Stimulated activated CD4-positive, alpha-beta T cell treated with anti-CD3 and anti-CD28 coated beads, Interleukin-4, amount 100 ng/mL, for 1 hour (primary cell): ENCODE results near the gene NAA15.
A peak's percentile ranks its signal among the peaks of the same experiment; 100 is the strongest.
"Not testable (repeated sequence)": the region's sequence is repeated elsewhere in the genome, so short reads cannot be mapped to it uniquely, and the experiment has no call there.

Experiments
- DNase-seq: peaks from one replicate; pipeline ENCODE4 v3.0.0-alpha.2; 2020

Gene NAA15

DNA sequence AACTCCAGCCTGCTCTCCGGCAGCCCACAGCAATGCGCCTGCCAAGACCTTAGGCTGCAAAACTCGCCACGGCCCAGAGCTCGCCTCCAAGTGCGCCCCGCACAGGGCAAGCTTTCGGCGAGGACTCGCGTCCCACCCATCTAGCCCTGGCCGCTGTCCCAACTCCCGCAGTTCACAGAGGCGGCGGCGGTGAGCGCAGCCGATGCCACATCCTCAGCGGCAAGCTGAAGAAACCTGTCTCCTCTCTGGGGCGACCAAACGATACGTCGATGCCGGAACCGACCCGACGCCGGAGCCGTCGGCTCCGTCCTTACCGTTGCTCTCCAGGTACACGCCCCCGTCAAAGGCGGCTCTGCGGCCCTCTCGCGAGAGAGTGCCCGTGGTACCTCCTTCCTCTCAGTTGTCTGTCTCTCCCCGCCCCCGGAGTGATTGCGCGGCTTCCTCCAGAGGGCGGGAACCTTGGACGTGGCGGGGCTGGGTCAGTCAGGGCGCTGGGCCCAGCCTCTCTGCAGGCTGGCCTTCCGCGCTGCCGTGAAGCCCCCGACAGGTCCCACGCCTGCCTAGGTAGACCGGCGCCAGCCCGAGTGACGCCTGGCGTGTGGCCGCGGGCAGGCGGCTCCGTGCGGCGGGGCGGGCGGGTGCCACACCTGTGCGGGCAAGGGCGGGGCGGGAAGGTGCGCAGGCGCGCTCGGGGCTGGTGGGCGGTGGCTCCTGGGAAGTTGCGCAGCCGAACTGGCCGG, 152.2 kb downstream of the NAA15 start:
- DNase-seq: peak; percentile 96

DNA sequence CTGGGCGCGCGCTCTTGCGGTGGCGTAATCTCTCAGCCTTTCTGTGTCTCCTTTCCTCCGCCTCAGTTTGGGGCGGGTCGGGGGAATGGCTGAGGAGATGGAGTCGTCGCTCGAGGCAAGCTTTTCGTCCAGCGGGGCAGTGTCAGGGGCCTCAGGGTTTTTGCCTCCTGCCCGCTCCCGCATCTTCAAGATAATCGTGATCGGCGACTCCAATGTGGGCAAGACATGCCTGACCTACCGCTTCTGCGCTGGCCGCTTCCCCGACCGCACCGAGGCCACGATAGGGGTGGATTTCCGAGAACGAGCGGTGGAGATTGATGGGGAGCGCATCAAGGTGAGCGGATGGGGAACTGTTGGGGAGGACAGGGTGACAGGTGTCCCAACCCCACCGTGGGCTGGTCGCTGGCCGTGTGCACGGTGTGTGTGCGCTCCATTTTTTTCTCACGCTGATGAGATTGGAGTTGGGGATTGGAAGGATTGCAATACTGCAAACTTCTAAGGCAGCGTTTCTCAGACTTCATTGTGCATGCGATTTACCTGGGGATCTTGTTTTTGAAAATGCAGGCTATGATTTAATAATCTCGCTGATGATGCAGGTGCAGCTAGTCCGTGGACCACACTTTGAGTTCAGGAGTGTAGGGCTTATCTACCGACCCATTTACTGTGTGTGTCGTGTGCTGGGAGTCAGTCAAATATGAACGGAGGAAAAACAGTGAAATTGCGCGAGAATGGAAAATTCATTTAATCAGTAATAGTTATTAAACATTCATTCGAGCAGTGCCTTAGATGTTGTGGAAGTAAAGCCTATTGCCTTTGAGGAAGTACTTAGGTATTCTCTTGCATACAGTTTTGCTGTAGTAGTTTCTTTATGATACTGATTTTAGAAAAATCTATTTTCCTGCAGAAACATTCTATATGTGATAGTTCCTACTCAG, 153.1 kb downstream of the NAA15 start, which contains the start of gene RAB33B:
Gene RAB33B, plus strand, starts transcription at position 11 of the 935 bp plus-strand sequence. Its CDS starts 75 bp downstream, at position 86.
- DNase-seq: no peak

DNA sequence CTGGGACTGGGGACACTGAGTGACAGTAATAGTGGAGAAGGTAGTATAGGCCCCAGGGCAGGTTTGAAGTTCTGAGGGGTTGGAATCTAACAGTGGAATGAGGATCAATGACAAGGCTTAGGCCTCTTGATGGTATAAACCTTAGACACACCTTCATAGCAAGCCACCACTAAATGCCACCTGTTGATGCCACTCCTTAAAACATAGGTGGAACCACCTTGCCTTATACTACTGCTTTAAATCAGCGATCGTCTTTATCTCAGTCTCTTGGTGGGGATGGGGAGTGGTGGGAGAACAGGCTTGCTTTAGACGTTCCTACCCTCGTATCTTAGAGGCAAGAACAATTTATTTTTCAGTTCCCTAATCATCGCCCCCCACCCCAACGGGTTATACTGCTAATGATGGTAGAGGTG, 153.8 kb downstream of the NAA15 start:
- no peak for DNase-seq

DNA sequence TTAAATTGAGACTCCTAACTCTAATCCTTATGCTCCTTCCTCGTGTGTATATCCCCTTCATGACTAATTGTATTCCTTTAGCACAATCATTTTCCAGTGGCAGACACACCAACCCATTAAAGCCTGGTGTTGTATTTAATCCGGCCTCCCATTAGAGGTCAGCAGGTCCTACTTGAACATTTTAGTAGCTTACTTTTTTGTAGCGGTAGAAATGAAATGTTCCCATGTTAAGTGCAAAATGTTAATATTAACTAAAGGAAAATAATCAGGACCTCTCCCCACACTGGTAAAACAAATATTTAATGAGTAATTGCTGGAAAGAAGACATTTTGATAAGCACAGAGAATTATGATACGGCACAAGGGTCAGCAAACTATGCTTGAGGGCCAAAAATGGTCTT, 156.0 kb downstream of the NAA15 start:
- DNase-seq: no peak

DNA sequence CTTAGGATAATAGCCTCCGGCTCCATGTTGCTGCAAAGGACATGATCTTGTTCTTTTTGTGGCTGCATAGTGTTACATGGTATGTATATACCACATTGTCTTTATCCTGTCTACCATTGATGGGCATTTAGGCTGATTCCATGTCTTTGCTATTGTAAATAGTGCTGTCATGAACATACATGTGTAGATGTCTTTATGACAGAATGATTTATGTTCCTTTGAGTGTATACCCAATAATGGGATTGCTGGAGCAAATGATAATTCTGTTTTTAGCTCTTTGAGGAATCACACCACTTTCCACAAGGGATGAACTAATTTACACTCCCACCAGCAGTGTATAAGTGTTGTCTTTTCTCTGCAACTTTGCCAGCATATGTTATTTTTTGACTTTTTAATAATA, 157.2 kb downstream of the NAA15 start:
- DNase-seq: no peak

DNA sequence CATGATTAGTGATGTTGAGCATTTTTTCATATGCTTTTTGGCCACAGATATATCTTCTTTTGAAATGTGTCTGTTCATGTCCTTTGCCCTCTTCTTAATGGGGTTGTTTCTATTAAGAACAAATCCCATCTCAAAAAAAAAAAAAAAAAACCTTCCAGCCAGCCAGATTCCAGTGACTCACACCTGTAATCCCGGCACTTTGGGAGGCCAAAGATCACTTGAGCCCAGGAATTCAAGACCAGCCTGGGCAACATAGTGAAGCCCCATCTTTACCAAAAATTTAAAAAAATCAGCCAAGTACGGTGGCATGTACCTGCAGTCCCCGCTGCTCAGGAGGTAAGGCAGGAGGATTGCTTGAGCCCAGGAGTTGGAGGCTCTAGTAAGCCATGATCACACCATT, 157.7 kb downstream of the NAA15 start:
- no peak for DNase-seq

DNA sequence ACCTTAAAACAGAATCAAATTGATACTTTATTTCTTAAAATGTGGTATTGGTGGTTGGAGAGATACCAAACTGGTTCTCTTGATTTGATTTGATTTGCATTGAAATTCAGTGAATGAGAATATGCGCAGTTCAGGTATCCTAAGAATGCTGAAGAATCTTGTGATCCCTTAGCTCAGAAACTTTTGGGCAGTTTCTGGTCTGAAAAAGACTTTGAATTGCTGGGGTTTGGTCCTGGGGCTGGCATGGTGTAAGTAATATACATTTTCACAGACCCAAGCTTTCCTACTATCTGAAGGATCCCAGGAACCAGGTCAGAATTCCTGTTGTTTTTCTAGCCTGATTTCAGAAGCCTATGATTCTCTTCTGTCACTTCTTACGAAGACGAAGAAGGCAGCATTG, 159.3 kb downstream of the NAA15 start:
- DNase-seq: no peak

DNA sequence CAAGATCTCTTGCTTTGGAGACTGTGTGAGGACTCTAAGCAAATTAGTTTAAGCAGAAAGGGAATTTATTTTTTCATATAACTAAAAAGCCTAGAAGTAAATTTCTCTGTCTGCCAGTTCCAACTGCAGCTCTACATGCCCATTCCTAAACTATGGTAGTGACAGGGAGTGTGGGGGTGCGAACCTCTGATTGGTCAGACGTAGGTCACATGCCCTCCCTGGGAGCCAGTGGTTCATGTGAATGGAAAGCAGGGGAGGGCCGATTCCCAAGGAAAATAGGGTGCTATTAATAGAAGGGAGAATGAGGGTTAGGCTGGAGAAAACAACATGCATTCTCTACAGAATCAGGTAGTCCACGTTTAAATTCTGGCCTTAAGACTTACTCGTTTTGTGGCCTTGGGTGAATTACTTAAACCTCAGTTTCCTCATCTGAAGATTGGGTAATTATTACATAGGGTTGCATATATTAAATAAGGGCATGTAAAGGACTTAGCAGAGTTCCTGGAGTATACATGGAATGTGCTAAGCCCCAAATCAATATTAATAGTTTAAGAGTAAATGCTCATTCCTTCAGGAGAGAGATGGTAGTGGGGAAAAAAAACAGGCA, 159.8 kb downstream of the NAA15 start:
- no peak for DNase-seq

DNA sequence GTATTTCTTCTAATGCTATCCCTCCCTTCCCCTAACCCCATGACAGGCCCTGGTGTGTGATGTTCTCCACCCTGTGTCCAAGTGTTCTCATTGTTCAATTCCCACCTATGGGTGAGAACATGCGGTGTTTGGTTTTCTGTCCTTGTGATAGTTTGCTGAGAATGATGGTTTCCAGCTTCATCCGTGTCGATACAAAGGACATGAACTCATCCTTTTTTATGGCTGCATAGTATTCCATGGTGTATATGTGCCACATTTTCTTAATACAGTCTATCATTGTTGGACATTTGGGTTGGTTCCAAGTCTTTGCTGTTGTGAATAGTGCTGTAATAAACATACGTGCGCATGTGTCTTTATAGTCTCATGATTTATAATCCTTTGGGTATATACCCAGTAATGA, 163.2 kb downstream of the NAA15 start:
- DNase-seq: not testable (repeated sequence)

DNA sequence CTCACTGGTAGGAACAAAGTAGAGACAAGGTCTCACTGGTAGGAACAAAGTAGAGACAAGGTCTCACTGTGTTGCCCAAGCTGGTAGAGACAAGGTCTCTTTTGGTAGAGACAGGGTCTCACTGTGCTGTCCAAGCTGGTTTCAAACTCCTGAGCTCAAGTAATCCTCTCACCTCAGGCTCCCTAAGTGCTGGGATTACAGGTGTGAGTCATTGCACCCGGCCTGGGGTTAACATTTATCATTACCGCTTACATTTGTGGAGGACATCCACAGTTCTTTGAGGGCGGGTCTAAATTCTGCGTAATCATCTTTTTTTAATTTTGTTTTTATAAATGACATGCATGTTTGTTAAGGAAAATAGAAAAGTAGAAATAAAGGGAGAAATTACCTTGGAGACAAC, 164.6 kb downstream of the NAA15 start:
- no peak for DNase-seq

DNA sequence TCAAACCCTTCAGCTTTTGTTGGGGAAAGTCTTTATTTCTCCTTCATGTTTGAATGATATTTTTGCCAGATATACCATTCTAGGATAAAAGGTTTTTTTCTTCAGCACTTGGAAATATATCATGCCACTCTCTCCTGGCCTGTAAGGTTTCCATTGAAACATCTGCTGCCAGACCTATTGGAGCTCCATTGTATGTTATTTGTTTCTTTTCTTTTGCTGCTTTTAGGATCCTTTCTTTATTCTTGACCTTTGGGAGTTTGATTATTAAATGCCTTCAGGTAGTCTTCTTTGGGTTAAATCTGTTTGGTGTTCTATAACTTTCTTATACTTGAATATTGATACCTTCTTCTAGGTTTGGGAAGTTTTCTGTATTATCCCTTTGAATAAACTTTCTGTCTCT, 167.5 kb downstream of the NAA15 start:
- not testable (repeated sequence) for DNase-seq

DNA sequence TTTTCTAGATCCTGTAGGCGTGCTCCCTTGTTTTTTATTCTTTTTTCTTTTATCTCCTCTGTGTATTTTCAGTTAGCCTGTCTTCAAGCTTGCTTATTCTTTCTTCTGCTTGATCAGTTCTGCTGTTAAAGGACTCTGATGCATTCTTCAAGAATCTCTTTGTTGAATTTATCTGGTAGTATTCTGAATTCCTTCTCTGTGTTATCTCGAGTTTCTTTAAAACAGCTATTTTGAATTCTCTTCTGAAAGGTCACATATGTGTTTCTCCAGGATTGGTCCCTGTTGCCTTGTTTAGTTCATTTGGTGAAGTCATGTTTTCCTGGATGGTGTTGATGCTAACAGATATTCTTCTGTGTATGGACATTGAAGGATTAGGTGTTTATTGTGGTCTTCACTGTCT, 167.9 kb downstream of the NAA15 start:
- no peak for DNase-seq
